ENCODE measurements around the gene IMMP2L.
A peak's percentile ranks its signal among the peaks of the same experiment; 100 is the strongest.
"Not testable (repeated sequence)": the region's sequence is repeated elsewhere in the genome, so short reads cannot be mapped to it uniquely, and the experiment has no call there.

Gene IMMP2L

DNA sequence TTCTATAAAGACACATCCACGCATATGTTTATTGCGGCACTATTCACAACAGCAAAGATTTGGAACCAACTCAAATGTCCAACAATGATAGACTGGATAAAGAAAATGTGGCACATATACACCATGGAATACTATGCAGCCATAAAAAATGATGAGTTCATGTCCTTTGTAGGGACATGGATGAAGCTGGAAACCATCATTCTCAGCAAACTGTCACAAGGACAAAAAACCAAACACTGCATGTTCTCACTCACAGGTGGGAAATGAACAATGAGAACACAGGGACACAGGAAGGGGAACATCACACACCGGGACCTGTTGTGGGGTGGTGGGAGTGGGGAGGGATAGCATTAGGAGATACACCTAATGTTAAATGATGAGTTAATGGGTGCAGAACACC is 238.6 kb downstream of the IMMP2L start:
- not testable (repeated sequence) for DNase-seq

DNA sequence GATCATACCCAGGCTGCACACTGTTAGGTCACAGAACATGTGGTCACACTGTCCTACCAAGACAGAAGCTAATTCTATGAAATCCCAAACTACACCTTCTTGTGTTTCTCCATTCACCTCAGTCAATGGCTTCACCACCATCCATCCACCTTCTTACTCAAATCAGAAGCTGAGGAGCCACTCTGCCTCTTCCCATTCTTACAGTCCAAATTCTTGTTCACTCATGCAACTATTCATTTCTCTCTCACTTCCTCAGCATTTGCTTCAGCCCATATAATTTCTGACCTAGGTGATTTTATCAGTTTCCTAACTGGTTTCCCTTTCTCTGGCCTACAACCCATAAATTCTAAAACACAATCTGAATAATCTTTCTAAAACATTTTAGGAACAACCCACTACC is 242.2 kb downstream of the IMMP2L start:
- DNase-seq, result no peak

DNA sequence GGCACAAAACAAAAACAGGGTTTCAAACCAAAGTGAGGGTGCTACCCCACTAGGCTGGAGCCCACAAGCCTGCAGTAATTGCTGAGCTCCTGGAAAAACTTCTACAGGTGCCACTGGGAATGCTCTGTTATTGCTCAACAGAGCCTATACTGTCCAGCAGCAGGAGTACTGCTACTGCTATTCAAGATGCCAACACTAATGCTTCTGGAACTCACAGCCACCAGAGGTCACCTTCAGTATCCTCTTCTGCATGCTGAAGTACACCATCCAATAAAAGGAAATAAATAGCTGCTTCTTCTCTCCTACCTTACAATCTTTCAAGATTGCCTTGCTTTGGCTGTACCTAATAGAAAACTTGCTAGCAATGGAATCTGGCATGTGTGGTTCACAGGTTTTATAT is 249.3 kb downstream of the IMMP2L start:
- DNase-seq, result no peak

DNA sequence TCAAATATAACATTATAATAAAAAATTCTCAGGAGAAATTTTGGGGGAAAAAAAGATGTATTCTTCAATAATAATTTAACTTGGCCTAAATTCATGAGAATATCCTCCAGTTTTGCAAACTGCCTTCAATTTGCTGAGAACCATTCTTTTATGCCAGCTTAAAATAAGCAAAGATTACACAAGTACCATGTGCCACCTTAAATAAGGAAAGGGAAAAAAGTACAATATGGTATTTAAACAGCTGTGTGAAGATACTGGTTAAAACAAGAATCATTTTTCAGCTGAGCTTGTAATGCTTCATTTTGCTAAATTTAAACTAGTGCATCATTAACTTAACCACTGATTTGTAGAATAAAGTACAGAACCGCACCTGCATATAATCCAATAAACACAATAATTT is 253.6 kb downstream of the IMMP2L start:
- DNase-seq, result no peak

DNA sequence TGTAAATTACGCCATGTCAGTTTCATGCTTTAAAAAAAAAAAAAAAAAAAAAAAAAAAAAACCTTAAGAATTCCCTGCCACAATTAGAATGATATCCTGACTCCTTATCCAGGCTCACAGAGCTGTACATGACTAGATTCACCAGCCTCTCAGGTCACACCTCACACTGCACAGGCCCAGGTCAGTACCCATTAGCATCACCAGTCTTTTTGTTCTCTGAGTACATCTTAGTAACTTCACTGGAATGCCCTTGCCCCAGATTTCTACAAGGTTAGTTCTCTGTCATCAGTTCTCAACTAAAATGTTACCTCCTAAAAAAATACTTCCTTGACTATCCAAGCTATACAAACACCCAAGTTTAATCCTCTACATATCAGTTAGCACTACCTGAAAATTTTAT is 260.4 kb downstream of the IMMP2L start:
- DNase-seq, result no peak

DNA sequence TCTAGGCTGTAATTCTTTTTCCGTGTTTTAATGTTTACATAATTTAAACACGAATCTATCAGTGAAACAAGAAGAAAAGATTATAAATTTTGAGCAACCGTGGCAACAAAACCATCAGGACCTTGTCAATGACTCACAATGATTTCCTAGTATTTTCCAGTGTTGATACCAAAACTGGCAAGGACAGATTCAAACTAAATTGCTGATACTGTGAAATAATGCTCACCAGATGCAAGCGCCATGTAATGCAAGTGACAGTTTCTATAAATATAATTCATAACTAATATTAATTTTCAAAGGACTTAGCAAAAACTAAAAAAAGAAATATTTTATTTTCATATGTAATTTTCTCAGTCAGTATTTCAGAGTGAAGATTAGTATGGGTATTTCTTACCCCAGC is 267.8 kb downstream of the IMMP2L start:
- DNase-seq, result no peak

DNA sequence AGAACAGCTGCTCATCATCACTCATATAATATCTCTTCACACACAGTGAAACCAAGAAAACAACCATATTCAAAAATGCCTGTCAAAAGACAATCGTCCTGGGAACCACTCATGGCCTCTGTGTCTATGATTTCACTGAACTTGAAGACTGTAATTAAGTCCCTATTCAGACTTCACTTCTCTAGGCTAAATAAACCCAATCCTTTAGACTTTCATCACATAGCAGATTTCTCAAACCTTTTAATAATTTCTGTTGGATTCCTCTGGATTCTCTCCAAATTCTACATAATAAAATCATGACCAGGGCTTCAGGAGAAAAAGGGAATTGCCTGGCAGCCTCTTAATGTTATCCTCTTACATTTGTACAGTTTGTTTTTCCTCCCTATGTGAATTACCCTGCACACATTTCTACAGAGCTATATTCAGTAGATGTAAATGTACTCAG is 270.2 kb downstream of the IMMP2L start:
- no peak for DNase-seq

DNA sequence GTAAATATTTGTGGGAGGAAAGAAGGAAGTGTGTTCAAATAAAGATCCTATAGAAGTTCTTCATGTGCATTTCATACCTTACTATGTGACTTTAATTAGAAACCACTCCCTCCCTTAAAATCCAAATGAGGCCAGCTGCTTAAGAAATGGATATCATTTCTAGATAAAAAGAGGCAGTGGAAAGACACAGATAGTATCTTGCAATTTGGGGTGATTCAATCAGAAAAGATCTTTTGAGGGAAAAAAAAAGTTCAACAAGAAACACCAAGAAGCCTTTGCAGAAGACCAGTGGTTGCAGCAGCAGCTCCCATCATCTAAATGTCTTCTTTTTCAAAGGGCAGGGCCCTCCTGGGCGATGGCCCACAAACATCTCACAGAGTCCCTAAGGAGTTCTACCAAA is 271.3 kb downstream of the IMMP2L start:
- DNase-seq, result no peak

DNA sequence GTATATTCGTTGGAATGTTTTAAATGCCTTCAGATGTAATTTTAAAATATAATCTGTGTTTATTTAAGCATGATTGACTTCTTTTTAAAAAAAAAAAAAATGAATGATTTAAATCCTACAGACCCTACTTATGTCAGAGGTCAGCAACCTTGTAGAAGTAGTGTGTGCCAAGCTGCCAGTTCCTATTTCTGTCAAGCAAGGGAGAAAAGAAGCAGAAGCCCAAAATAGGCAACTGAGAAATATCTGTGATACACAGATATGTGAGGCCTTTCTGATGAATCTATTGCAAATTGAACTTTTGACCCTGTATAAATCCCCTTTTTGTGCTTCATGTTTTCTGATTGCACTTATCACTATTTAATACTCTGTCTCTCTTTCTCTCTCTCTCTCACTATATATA is 271.9 kb downstream of the IMMP2L start:
- DNase-seq, result no peak

DNA sequence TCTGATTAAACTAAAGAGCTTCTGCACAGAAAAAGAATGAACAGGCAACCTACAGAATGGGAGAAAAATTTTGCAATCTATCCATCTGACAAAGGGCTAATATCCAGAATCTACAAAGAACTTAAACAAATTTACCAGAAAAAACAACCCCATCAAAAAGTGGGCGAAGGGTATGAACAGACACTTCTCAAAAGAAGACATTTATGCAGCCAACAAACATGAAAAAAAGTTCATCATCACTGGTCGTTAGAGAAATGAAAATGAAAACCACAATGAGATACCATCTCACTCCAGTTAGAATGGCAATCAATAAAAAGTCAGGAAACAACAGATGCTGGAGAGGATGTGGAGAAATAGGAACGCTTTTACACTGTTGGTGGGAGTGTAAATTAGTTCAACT is 273.9 kb downstream of the IMMP2L start:
- not testable (repeated sequence) for DNase-seq

DNA sequence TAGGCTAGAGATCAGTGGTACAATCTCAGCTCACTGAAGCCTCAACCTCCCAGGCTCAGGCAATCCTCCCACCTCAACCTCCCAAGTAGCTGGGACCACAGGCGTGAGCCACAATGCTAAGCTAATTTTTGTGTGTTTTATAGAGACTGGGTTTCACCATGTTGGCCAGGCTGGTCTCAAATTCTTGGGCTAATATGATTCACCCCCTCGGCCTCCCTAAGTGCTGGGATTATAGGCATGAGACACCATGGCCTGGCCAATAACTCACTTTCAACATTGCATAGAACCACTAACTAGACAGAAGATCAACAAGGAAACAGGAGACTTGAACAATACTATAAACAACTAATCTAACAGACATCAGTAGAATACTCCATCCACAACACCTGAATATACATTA is 279.7 kb downstream of the IMMP2L start:
- no peak for DNase-seq

DNA sequence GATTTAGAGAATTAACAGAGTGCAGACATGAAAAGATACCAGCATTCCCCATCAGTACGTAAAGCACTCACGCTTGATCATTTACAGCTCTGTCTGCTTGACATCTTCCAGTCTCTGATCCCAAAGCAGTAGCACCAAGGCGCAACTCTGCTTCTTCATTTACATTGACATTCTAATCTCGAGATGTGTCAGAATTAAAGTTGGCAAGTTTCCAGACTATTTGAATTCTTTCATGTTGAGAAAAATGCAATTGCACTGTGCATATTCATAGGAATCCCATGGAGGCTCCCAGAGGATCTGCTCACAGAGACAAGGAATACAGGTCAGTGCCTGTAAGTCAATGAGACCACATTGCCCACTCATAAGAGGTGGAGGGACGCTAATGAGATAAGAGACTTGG is 287.4 kb downstream of the IMMP2L start:
- DNase-seq, result no peak

DNA sequence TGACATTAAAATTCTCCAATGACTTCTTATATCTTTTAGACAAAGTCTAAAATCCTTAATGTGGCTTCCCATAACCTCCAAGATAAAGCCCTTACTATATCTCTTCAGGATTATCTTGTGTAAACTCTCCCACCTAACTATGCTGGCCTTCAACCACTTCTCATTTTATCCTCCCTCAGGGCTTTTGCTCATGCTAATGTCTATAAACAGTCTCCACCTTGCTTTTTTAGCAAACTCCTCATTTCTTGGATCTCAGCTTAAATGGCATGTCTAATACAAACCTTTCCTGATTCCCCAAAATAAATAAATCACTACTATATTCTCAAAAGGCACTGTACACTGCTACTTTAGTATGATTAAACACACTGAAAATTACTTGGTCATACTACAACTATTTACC is 290.2 kb downstream of the IMMP2L start:
- no peak for DNase-seq

DNA sequence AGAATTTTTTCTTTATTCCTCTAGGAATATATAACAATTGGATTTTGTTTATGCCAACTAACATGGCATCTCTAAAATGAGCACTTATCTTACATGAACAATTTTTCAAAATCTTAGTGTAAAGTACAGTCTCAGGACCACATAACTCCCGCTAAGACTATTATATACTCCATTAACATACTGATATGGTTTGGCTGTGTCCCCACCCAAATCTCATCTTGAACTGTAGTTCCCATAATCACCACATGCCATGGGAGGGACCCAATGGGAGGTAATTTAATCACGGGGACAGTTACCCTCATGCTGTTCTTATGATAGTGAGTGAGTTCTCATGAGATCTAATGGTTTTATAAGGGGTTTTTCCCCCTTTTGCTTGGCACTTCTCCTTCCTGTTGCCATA is 291.5 kb downstream of the IMMP2L start:
- DNase-seq, result not testable (repeated sequence)

DNA sequence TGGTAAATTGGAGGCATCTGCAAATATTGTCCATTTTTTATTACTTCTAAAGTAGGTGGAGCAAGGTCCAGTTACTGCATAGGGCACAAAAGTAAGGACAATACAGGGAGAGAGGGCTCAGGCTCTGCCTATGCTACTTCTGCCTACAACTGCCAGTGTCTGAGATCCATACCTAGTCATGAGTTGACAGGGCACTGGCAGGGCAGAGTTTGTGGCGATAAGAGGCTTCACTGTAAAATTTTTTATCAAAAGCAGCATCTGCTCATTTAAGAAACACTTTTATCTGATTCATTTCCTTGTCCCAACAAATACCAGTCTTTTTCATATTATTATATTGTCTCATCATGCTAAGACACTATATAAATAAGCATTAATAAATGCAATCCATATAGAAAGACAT is 293.4 kb downstream of the IMMP2L start:
- no peak for DNase-seq

DNA sequence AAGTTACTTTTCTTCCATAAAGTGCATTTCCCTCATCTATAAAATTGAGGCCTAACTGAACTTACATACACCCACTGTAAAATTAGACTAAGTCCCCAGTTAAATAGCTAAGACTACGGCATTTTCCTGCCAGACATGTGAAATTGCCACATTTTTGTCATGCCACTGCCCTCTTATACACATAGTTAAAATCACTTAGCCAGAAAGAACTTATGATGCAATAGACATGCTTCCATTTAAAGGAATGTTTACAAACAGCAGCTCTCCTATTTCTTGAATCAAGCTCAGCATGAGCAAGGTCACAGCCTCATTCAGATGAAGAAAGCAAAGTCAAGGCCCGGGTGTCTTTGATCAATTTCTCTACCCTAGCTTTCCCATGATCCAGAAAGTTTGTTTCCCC is 295.7 kb downstream of the IMMP2L start:
- peak; percentile 49 for DNase-seq

DNA sequence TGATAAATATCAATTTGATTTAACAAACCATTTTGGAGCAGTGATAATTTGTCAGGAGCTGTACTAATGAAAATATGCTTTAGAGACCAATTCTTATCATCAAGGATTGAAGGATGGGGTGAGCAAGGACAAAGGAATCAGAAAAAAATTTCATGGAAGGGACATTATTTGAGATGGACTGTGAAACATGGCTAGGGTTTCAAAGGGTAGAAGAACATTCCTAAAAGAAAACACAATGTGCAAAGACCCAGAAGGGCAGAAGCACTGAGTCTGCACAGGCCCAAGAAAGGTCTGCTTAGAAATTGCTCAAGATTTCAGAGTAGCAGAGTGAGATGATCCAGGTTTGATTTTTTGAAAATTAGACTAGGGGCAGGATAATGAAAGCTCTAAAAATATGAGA is 296.9 kb downstream of the IMMP2L start:
- DNase-seq, result no peak

DNA sequence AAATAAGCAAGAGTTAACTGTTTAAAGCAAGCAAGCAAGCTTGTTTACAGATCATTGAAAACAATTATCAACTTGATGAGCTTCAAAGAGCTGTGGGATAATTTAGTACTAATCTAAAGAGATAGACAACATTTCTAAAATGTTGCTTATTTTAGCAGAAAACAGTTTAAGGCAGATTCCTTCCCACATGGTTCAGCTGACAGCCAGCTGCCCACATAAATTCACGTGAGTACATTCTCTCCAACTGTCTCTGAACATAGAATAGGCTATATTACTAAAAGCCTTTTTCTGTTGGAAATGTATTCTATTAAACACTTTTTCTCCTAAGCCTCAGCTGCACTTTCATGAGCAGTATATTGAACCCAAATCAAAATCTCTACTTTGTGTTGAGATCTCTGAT is 297.3 kb downstream of the IMMP2L start:
- DNase-seq, result no peak

DNA sequence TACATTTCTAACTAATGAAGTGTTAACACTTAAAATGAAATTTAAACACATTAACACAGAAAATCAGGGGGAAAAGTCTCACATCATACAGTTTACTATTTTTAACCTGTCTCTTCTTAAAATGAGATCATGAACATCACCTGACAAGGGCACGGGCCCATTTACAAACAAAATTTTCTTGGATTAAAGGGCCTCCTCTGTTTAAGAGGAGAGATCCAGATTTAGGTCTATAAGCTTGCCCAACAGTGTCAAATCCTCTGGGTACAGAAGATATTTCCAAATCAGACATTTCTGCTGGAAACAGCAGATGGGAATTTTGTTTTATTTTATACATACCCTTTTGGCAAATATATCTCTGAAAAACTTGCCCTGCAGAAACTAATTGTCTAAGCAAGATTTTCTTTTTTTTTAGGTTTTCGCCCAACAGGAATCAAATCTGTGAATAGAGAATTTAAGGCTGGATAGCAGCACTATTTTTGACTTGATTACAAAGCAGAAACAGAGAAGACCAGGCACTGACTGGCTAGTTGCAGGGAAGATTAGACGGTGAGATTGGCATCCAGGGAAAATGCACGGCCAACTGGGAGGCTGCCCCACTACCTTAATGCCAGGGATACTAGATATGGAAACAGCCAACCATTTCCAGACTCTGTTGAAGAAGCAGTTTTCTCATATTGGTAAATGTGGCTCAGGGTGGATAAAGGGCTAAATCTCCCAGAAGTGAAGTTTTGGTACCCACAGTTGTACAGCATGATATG is 298.0 kb downstream of the IMMP2L start:
- no peak for DNase-seq

DNA sequence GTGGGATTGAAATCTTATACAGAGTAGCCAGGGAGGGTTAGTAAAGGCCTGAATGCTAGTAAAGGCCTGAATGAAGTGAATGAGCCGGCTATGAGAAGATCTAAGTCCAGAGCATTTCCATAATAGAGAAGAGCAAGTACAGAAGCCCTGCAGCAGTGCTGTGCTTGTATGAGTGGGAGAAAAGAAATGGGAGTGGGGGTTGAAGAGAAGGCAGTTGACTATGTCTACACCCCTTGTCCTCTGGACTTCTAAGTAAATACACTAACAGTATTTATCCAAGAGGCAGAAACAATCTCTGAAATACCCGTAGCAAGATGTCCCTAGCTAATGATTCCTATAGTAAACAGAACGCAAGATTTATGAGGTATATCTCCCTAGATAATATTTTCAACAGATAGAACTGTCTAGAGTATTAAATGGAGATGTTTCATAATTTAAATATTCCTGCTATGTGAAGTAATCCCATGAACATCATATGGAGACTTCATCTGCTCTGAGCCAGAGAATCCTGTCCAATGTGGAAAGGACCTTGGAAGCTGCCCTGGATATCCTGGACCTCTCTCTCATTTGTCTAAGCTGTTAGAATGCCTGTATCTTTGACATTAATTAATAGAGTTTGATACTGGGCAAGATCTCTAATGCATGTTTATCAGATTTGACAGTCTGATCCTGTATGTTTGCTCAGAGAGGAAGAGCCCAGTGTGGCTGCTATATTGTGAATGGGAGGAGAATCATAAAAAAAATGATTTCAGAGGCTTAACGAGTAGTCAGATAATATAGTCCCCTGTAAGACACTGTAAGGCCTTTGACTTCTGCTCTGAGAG is 299.8 kb downstream of the IMMP2L start:
- DNase-seq, result no peak

DNA sequence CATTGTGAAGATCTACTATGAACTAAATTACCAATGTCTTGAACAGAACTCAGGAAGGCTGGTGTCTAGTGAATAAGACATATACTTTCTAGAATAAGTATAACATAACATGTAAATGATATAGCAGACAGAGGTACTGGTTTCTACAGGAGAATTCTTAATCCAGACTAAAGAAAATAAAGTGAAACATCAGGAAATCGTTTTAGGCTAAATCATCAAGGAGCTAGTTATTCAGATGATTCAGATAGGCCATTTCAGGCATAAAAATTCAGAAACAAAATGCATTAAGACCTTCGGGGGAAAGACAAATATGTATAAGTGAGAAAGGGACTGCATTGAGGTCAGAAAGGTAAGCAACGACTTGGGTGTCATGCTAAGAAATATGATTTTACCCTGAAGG is 300.8 kb downstream of the IMMP2L start:
- no peak for DNase-seq

DNA sequence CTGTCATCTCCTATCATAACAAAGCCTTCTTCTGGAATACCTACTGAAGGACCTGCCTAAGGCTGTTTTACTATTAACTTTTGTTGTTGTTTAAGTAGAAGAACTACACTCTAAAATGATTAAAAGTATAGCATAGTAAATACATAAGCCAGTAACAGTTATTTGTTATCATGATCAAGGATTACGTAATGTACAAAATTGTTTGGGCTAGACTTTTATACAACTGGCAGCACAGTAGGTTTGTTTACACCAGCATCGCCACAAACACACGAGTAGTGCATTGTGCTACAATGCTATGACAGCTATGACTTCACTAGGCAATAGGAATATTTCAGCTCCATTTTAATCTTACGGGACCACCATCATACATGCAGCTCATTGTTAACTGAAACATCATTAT is 302.3 kb downstream of the IMMP2L start:
- no peak for DNase-seq

DNA sequence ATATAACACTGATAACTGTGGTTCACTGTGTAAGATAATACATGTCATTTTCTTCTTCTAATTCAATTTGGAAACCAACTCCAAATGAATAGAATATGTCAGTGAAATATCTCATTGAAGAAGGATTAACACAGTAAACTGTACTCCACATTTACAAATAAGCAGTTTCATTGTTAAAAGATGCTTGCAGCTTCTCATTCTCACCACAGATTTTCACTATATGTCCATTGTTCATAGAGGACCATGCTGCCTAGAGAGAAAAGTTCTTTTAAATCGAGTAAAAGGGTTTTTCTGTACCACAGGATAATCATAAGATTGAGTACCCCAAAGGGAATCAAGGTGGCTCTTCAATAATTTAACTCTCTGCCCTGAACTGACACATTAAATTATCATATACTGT is 305.9 kb downstream of the IMMP2L start:
- DNase-seq, result no peak

DNA sequence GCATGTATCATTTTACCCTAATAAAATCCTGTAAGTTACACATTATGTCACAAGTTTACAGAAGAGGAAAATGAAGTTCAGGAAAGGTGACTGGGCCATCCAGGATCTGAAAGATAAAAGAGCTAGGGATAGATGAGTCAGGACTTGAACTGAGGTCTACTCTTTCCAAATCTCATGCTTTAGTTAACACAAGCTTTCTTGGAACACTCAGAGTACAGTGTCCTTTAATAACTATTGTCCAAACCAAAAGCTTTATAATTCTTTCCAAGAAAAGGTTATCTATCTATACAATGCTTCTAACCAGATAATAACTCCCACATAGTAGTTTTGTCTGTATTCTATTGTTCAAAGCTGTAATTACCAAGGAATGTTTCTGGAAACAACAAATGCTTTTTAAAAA is 306.7 kb downstream of the IMMP2L start:
- peak; percentile 27 for DNase-seq

DNA sequence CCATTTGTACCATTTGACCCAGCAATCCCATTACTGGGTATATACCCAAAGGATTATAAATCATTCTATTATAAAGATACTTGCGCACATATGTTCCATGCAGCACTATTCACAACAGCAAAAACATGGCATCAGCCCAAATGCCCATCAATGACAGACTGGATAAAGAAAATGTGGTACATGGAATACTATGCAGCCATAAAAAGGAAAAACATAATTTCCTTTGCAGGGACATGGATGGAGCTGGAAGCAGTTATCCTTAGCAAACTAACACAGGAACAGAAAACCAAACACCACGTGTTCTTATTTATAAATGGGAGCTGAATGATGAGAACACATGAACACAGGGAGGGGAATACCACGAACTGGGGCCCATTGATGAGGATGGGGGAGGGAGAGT is 310.9 kb downstream of the IMMP2L start:
- DNase-seq, result not testable (repeated sequence)

Measured in kidney glomerular epithelial cell (primary cell).